Naive thymus-derived CD4-positive, alpha-beta T cell (primary cell): ENCODE measurements around the gene DNASE1. TPM values are rescaled to one million over a fixed set of nuclear protein-coding genes. Genes with fewer than 3 reads are reported as not detected.

Experiments used
- ATAC-seq: fragments of 150-1000 bp; cut with Tn5 transposase; 2 replicates; pipeline ENCODE4 v1.10.0; 2021; ENCODE audit warnings: mild to moderate bottlenecking, moderate library complexity
- CTCF ChIA-PET: fragments of 350-600 bp; sonication (Branson Sonifier 250); formaldehyde crosslinking; loops from one replicate; lab custom pipeline; 2021; ENCODE audit warnings: antibody characterized with exemption; lab: Charles Lee
- POLR2A ChIA-PET: fragments of 350-600 bp; sonication (Branson Sonifier 250); formaldehyde crosslinking; loops from one replicate; lab custom pipeline; 2021; ENCODE audit warnings: antibody characterized with exemption, inconsistent platforms; lab: Charles Lee
- DNase-seq, 9 donors: peaks; one replicate each; pipeline versions ENCODE4 v3.0.0 to v3.0.0-alpha.2; 2020 to 2022; ENCODE audit warnings: mixed read lengths in 1 of 9
- H3K27ac ChIP-seq: one replicate; pipeline ENCODE4 v1.7.0; 2013; ENCODE audit warnings: mild to moderate bottlenecking, low read depth, low read length, moderate library complexity
- H3K27me3 ChIP-seq, 2 donors: one replicate each; pipeline ENCODE4 v1.7.0; 2013; ENCODE audit warnings: low read length in 2 of 2, mild to moderate bottlenecking in 2 of 2, moderate library complexity in 2 of 2; ENCODE audit not compliant: control insufficient read depth in 2 of 2, insufficient read depth in 2 of 2
- H3K36me3 ChIP-seq, 3 experiments: 1 replicate in 2 of 3; 2 replicates in 1 of 3; pipeline ENCODE4 v1.7.0; 2013; ENCODE audit warnings: low read length in 3 of 3, mild to moderate bottlenecking in 3 of 3, moderate library complexity in 1 of 3; ENCODE audit not compliant: insufficient read depth in 3 of 3, control insufficient read depth in 2 of 3
- H3K4me1 ChIP-seq, 2 donors: one replicate each; pipeline ENCODE4 v1.7.0; 2013; ENCODE audit warnings: low read length in 2 of 2, mild to moderate bottlenecking in 2 of 2, moderate library complexity in 1 of 2; ENCODE audit not compliant: control insufficient read depth in 2 of 2, insufficient read depth in 2 of 2
- H3K4me3 ChIP-seq: 2 replicates; pipeline ENCODE4 v1.7.0; 2013; ENCODE audit warnings: mild to moderate bottlenecking, low read length
- H3K9me3 ChIP-seq, 3 experiments: 1 replicate in 2 of 3; 2 replicates in 1 of 3; pipeline ENCODE4 v1.7.0; 2013; ENCODE audit warnings: low read length in 3 of 3; ENCODE audit not compliant: control insufficient read depth in 2 of 3
- H3K27ac Mint-ChIP-seq, 9 donors: one replicate each; pipeline ENCODE4 v1.8.0; 2020 to 2022; ENCODE audit warnings: mixed read lengths in 9 of 9, mild to moderate bottlenecking in 8 of 9, moderate library complexity in 5 of 9, inconsistent platforms in 2 of 9
- H3K27me3 Mint-ChIP-seq, 5 donors: one replicate each; pipeline ENCODE4 v1.8.0; 2021 to 2022; ENCODE audit warnings: mixed read lengths in 5 of 5, mild to moderate bottlenecking in 1 of 5
- H3K36me3 Mint-ChIP-seq, 5 donors: one replicate each; pipeline ENCODE4 v1.8.0; 2020 to 2022; ENCODE audit warnings: mixed read lengths in 5 of 5, mild to moderate bottlenecking in 3 of 5, inconsistent platforms in 1 of 5
- H3K4me1 Mint-ChIP-seq, 7 donors: one replicate each; pipeline ENCODE4 v1.8.0; 2020 to 2022; ENCODE audit warnings: mixed read lengths in 7 of 7, mild to moderate bottlenecking in 3 of 7, inconsistent platforms in 1 of 7
- H3K4me3 Mint-ChIP-seq, 10 donors: one replicate each; pipeline ENCODE4 v1.8.0; 2020 to 2022; ENCODE audit warnings: mild to moderate bottlenecking in 10 of 10, mixed read lengths in 10 of 10, moderate library complexity in 6 of 10, inconsistent platforms in 2 of 10
- H3K9me3 Mint-ChIP-seq, 11 donors: one replicate each; pipeline ENCODE4 v1.8.0; 2020 to 2022; ENCODE audit warnings: mixed read lengths in 11 of 11, mild to moderate bottlenecking in 4 of 11, inconsistent platforms in 1 of 11, moderate library complexity in 1 of 11
- intact Hi-C, 2 donors: fragments of 100-400 bp; cut with micrococcal nuclease; formaldehyde crosslinking; loops; one replicate each; pipeline ENCODE4 v1.15.1; 2023
- polyA plus RNA-seq, 2 donors: library from polyadenylated mRNA; unstranded; fragments of 300-500 nt; fragmentation: Illumina TruSeq; gene quantifications; one replicate each; pipeline ENCODE4 v1.2.3, GENCODE V29; 2021
- total RNA-seq, 6 experiments: library from RNA in 5 of 6; stranded (reverse) in 5 of 6; gene quantifications; 1 replicate in 5 of 6; 2 replicates in 1 of 6; pipeline ENCODE4 v1.2.3 and lab custom pipeline; 2021 to 2026

DNASE1 gene
- total and polyA plus RNA-seq, 7 experiments from 2014 or later: 5.6 to 59.6 (median 35.9) TPM

- H3K4me1 ChIP-seq: peaks cover 18 to 21% of the 10 kb centered on the region in 2 donors
- intact Hi-C loops: loop anchor here in 1 of 2 donors (5.0 kb wide), 3 partner anchors 107 to 1347 kb away; partner anchors contain the start of genes ADCY9, SEC14L5 and TRAP1
- CTCF ChIA-PET: no interaction called here
- DNase-seq (no peak), ATAC-seq (no peak)
- H3K27me3 ChIP-seq: no peaks in the 10 kb centered on the region
- H3K4me3 Mint-ChIP-seq: peak overlapping the region; percentile 83 to 100 (median 98)
- no peaks in the 10 kb centered on the region for H3K9me3 ChIP-seq
- peaks cover 0 to 1% (median 0%) of the 10 kb centered on the region in 11 donors for H3K9me3 Mint-ChIP-seq
- H3K36me3 ChIP-seq: peaks cover 0 to 8% (median 0%) of the 10 kb centered on the region in 3 experiments
- POLR2A ChIA-PET: no interaction called here
- peak overlapping the region; percentile 90 for H3K27ac ChIP-seq
- H3K27ac Mint-ChIP-seq: peak overlapping the region; percentile 16 to 97 (median 90)
- H3K36me3 Mint-ChIP-seq: peaks cover 0 to 25% (median 9%) of the 10 kb centered on the region in 5 donors
- peaks cover 37 to 60% (median 51%) of the 10 kb centered on the region in 7 donors for H3K4me1 Mint-ChIP-seq
- H3K4me3 ChIP-seq: peak overlapping the region; percentile 99
- H3K27me3 Mint-ChIP-seq: no peaks in the 10 kb centered on the region
Observed at GRCh38 chr16:3609895-3610697, 44.4 kb upstream of the DNASE1 start.

- H3K27me3 Mint-ChIP-seq: no peaks in the 10 kb centered on the region
- peak overlapping the region; percentile 83 to 100 (median 98) for H3K4me3 Mint-ChIP-seq
- Histone ChIP-seq H3K36me3 (peaks cover 0 to 8% (median 0%) of the 10 kb centered on the region in 3 experiments), H3K27me3 (no peaks in the 10 kb centered on the region), H3K9me3 (no peaks in the 10 kb centered on the region), H3K4me1 (peaks cover 18 to 21% of the 10 kb centered on the region in 2 donors), H3K4me3 (peak overlapping the region; percentile 99), H3K27ac (peak overlapping the region; percentile 90)
- ChIA-PET POLR2A (no interaction called here), CTCF (no interaction called here)
- peaks cover 0 to 1% (median 0%) of the 10 kb centered on the region in 11 donors for H3K9me3 Mint-ChIP-seq
- peaks cover 0 to 29% (median 16%) of the 10 kb centered on the region in 5 donors for H3K36me3 Mint-ChIP-seq
- ATAC-seq (no peak), DNase-seq (peak in 3 of 9 donors; percentile 2 to 6 (median 5))
- intact Hi-C loops: loop anchor here (1.0 to 5.0 kb wide), 11 partner anchors 27 to 1347 kb away; partner anchors contain the start of genes ADCY9 (in 1 of the 2), CREBBP (in 1 of the 2), NLRC3 (in 1 of the 2) and SEC14L5 (in 1 of the 2)
- H3K27ac Mint-ChIP-seq: peak overlapping the region; percentile 75 to 97 (median 90)
- H3K4me1 Mint-ChIP-seq: peaks cover 37 to 67% (median 57%) of the 10 kb centered on the region in 7 donors
Observed at GRCh38 chr16:3610698-3611145, 43.8 kb upstream of the DNASE1 start.

- intact Hi-C loops: loop anchor here (1.0 to 5.0 kb wide), 11 partner anchors 26 to 1346 kb away; partner anchors contain the start of genes ADCY9 (in 1 of the 2), CREBBP (in 1 of the 2), NLRC3 (in 1 of the 2) and SEC14L5 (in 1 of the 2)
- POLR2A ChIA-PET: interaction anchor here (0.6 to 1.3 kb wide), 9 partner anchors 9 to 860 kb away, joined by 3 to 10 read pairs (median 4); partner anchors contain the start of gene NLRC3
- DNase-seq (peak; percentile 88 to 97 (median 95)), ATAC-seq (peak; percentile 92)
- peak within 1 kb of the TSS; percentile 90 for H3K27ac ChIP-seq
- H3K36me3 ChIP-seq: peaks cover 0 to 8% (median 0%) of the 10 kb centered on the region in 3 experiments
- Mint-ChIP-seq H3K27ac (peak within 1 kb of the TSS; percentile 92 to 99 (median 98)), H3K9me3 (peaks cover 0 to 1% (median 0%) of the 10 kb centered on the region in 11 donors), H3K36me3 (peaks cover 0 to 26% (median 10%) of the 10 kb centered on the region in 5 donors), H3K4me3 (peak within 1 kb of the TSS; percentile 93 to 100 (median 99)), H3K4me1 (peaks cover 37 to 70% (median 62%) of the 10 kb centered on the region in 7 donors), H3K27me3 (no peaks in the 10 kb centered on the region)
- H3K4me1 ChIP-seq: peaks cover 18 to 21% of the 10 kb centered on the region in 2 donors
- H3K27me3 ChIP-seq: no peaks in the 10 kb centered on the region
- CTCF ChIA-PET: interaction anchor here (0.6 to 0.7 kb wide), 2 partner anchors 34 to 642 kb away, joined by 3 read pairs; partner anchors contain the start of gene NLRC3
- no peaks in the 10 kb centered on the region for H3K9me3 ChIP-seq
- H3K4me3 ChIP-seq: peak within 1 kb of the TSS; percentile 99
Observed at GRCh38 chr16:3611146-3611975, 43.1 kb upstream of the DNASE1 start, which contains the start of gene SLX4. SLX4 (minus strand) TSS chr16:3611606; CDS start chr16:3608964, 2,642 bp downstream.

GRCh38 chr16:3612510-3613466 is 41.7 kb upstream of the DNASE1 start:
- Mint-ChIP-seq H3K27me3 (no peaks in the 10 kb centered on the region), H3K4me1 (peaks cover 39 to 69% (median 61%) of the 10 kb centered on the region in 7 donors), H3K36me3 (peaks cover 0 to 34% (median 13%) of the 10 kb centered on the region in 5 donors), H3K27ac (peak overlapping the region; percentile 67 to 99 (median 92)), H3K4me3 (peak overlapping the region; percentile 93 to 100 (median 99)), H3K9me3 (peaks cover 0 to 3% (median 0%) of the 10 kb centered on the region in 11 donors)
- no peak for ATAC-seq
- intact Hi-C loops: loop anchor here in 1 of 2 donors (5.0 kb wide), 3 partner anchors 105 to 1345 kb away; partner anchors contain the start of genes ADCY9, SEC14L5 and TRAP1
- H3K4me3 ChIP-seq: peak overlapping the region; percentile 99
- no peaks in the 10 kb centered on the region for H3K27me3 ChIP-seq
- ChIA-PET POLR2A (interaction anchor here (0.6 to 1.3 kb wide), 8 partner anchors 10 to 861 kb away, joined by 3 to 10 read pairs (median 4); partner anchors contain the start of gene NLRC3), CTCF (interaction anchor here (0.6 kb wide), 2 partner anchors 35 to 113 kb away, joined by 3 read pairs; partner anchors contain the start of gene NLRC3)
- H3K9me3 ChIP-seq: no peaks in the 10 kb centered on the region
- no peak for DNase-seq
- peaks cover 0 to 8% (median 0%) of the 10 kb centered on the region in 3 experiments for H3K36me3 ChIP-seq
- H3K27ac ChIP-seq: peak overlapping the region; percentile 90
- peaks cover 18 to 21% of the 10 kb centered on the region in 2 donors for H3K4me1 ChIP-seq

DNA sequence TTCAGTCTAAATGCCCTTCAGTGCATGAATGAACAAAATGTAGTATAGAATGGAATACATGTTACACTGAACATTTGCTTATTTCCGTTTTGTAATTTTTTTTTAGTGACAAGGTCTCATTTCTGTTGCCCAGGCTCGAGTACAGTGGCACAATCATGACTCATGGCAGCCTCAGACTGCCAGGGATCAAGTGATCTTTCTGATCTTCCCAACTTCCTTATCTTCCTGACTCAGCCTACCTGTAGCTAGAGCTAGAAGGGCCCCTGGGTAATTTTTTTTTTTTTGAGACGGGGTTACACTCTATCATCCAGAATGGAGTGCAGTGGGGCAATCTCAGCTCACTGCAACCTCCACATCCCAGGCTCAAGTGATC is 35.7 kb upstream of the DNASE1 start:
- Histone ChIP-seq H3K4me3 (no peak overlapping the region), H3K27me3 (no peaks in the 10 kb centered on the region), H3K9me3 (no peaks in the 10 kb centered on the region), H3K36me3 (peaks cover 0 to 4% (median 0%) of the 10 kb centered on the region in 3 experiments), H3K27ac (no peak overlapping the region), H3K4me1 (no peaks in the 10 kb centered on the region)
- peaks cover 19 to 46% (median 40%) of the 10 kb centered on the region in 7 donors for H3K4me1 Mint-ChIP-seq
- H3K36me3 Mint-ChIP-seq: peaks cover 0 to 23% (median 14%) of the 10 kb centered on the region in 5 donors
- H3K27ac Mint-ChIP-seq: peak overlapping the region in 2 of 9 donors; percentile 52 to 71
- no peak overlapping the region for H3K4me3 Mint-ChIP-seq
- CTCF ChIA-PET: no interaction called here
- peaks cover 0 to 3% (median 0%) of the 10 kb centered on the region in 11 donors for H3K9me3 Mint-ChIP-seq
- DNase-seq: no peak
- peak; percentile 46 for ATAC-seq
- intact Hi-C loops: no loop called here
- no peaks in the 10 kb centered on the region for H3K27me3 Mint-ChIP-seq
- POLR2A ChIA-PET: no interaction called here
